ENCODE results near the gene SPG7.
"Not testable (repeated sequence)": the region's sequence is repeated elsewhere in the genome, so short reads cannot be mapped to it uniquely, and the experiment has no call there.

Gene SPG7

GRCh38 chr16:89565506-89566372 is 57.5 kb downstream of the SPG7 start:
- DNase-seq = no peak

DNA sequence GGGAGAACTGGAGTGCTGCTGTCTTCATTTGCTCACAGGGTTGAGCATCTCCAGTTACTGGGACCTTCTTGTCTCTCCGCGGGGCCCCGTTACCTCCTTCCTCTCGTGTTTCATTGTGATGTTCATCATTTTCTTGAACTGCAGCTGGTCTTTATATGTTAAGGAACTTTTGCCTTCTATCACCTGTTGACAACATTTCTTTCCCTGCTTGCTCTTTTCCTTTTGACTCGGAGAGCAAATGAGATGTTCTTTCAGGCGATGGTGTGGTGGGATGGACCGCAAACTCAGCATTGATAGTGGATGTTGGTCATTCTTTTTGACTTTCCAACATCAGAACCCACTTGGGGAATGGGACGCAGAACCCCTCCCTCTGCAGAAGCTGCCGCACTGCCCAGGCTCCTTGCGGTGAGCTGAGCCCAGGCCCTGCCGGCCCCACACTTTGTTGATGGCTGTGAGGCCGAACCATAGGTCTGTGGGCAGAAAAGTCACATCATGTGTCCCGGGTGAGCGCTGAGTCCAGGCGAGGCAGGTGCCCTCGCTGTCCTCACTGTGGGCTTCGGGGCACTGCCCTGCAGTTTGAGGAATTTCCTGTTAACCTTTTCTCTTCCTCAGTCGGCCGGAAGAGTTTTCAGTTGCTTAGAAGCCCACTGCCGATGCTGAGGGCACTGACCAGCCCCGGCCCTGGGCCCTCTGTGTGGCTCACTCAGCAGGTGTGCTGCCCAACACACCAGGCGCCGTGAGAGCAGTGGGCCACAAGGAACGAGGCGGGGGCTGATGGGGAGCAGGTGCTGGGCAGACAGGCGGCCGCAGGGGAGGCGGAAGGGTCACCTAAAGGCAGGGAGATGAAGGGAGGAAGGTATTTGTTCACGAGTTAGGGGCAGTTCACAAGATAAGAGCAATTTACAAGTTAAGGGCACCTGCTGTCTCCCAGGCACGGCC is 59.7 kb downstream of the SPG7 start:
- DNase-seq = no peak

- no peak for DNase-seq
Observed at GRCh38 chr16:89569506-89570341, 61.5 kb downstream of the SPG7 start.

- DNase-seq = no peak
Observed at GRCh38 chr16:89570342-89570923, 62.2 kb downstream of the SPG7 start.

- DNase-seq = not testable (repeated sequence)
Observed at GRCh38 chr16:89570983-89571598, 62.9 kb downstream of the SPG7 start.

GRCh38 chr16:89571636-89572035 is 63.4 kb downstream of the SPG7 start:
- DNase-seq = no peak

GRCh38 chr16:89572073-89572484 is 63.9 kb downstream of the SPG7 start:
- no peak for DNase-seq

- DNase-seq = no peak
Observed at GRCh38 chr16:89572485-89573205, 64.4 kb downstream of the SPG7 start.

DNA sequence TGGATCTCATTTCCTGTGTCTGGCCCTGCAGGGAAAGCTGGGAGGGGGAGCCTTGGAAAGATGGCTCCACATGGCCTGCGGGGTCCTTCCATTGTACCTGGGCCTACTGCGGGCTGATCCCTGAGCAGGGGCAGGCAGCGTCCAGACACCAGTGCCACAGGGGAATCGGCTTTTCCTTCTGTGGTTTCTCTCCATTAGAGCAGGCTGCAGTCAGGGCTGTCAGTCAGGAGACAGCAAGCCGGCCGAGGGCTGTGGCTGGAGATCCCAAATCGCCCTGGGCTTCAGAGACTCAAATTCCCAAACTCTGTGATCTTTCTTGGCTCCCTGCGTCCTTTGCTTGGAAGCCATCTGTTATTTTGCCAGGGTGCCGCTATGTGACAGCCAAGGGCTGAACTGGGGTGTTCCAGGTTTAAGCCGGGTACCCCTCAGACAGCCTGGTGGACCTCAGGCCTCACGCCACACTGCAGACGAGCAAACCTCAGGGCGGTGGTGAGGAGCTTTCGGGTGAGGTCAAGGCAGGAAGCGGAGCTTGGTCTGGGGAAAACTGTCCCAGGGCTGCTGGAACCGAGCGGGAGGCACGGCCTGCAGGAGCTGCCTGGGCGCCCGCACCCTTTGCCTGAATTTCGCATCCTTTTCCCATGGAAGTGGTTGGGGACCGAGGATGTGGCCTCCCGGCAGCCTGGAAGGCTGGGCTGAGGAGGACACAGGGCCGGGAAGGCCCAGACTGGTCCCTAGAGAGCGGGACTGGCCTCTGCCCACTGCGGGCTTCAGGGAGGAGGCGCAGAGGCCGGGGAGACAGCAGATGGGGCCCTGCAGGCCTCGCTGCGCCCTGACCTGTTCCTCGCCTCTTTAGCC is 65.8 kb downstream of the SPG7 start:
- no peak for DNase-seq

- DNase-seq = no peak
Observed at GRCh38 chr16:89574681-89575246, 66.6 kb downstream of the SPG7 start.

DNA sequence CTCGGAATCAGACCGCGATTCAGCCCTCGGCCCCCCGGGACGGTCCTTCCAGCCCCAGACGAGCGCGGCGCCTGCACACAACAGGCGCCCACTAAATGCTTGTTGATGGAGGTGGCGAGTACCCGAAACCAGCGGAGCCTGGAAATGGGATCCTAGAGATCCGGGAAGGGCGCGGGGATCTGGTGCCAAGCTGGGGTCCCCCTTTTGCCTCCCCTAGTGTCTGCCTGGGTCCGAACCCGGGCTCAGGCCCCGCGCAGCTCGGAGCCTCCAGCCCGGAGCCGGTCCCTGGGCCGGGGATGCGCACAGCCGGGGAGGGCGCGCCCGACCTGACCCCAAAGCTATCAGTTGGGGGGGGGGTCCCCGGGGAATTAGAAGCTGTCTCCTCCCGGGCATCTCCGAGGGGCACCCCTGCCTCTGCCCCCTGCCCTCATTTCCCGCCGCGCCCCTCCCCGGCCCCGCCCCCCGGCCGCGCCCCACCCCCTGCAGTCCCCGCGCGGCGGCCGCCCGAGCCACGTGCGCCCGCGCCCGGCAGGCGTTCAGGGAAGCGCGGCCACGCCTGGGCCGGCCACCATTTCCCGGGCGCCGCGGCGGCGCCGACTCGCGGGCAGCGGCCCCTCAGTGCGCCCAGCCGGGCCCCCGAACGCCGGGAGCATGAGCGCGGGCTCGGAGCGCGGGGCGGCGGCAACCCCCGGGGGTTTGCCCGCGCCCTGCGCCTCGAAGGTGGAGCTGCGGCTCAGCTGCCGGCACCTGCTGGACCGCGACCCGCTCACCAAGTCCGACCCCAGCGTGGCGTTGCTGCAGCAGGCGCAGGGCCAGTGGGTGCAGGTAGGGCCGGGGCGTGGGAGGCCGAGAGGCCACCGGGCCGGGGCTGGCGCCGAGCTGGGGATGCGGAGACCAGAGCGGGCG is 67.3 kb downstream of the SPG7 start, which contains the start of gene CPNE7:
Gene CPNE7 (plus strand): TSS at position 512 of the 906 bp plus-strand sequence. CDS start 140 bp downstream, at position 652.
- no peak for DNase-seq

GRCh38 chr16:89576153-89577054 is 68.2 kb downstream of the SPG7 start:
- DNase-seq = no peak

DNA sequence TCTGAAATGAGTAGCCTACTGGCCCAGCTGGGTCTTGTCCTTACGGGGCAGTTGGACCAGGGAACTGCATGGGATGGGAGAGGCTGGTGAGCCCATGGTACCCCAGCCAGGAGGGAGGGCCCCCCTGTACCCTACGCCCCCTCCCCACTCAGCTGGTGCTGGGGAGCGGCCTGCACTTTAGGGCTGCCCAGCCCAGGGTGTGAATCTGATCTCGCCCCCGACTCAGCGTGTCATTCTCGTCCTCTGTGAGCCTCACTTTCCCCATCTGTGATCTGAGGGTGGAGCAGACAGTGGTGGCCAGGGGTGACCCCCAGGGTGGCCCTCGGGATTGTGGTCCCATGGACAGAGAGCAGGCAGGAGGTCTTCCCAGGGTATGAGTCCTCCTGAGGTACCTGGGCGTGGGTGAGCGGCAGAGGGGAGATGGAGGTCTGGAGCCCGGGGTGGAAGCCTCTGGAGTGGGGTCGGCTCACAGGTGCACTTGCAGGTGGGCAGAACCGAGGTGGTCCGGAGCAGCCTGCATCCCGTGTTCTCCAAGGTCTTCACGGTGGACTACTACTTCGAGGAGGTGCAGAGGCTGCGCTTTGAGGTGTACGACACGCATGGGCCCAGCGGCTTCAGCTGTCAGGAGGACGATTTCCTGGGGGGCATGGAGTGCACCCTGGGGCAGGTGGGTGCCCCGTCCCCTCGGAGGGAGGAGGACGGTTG is 69.0 kb downstream of the SPG7 start:
- no peak for DNase-seq

DNA sequence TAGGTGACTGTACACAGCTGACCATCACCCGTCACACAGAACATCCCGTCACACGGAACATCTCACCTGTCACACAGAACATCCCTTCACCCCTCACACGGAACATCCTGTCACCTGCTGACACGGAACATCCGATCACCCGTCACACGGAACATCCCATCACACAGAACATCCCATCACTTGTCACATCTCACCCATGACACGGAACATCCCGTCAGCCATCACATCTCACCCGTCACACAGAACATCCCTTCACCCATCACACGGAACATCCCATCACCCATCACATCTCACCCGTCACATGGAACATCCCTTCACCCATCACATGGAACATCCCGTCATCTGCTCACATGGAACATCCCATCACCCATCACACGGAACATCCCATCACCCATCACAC is 71.1 kb downstream of the SPG7 start:
- no peak for DNase-seq

DNA sequence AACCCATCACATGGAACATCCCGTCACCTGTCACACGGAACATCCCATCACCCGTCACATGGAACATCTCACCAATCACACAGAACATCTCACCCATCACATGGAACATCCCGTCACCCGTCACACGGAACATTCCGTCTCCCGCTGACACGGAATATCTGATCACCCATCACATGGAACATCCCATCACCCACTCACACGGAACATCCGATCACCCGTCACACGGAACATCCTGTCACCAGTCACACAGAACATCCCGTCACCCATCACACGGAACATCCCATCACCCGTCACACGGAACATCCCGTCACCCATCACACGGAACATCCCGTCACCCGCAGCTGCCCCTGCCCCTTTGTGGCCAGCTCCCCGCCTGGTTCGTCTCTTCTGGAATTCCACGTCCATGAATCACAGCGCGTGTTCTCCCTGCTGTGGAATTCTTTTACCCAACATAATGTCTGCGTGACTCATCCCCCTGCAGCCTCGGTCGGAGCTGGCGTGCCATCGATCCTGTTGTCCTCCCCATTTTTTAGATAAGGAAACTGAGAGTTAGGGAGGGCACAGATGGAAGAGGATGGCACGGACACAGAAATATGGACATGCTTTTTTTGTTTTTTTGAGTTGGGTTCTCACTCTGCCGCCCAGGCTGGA is 73.0 kb downstream of the SPG7 start:
- DNase-seq = no peak

DNA sequence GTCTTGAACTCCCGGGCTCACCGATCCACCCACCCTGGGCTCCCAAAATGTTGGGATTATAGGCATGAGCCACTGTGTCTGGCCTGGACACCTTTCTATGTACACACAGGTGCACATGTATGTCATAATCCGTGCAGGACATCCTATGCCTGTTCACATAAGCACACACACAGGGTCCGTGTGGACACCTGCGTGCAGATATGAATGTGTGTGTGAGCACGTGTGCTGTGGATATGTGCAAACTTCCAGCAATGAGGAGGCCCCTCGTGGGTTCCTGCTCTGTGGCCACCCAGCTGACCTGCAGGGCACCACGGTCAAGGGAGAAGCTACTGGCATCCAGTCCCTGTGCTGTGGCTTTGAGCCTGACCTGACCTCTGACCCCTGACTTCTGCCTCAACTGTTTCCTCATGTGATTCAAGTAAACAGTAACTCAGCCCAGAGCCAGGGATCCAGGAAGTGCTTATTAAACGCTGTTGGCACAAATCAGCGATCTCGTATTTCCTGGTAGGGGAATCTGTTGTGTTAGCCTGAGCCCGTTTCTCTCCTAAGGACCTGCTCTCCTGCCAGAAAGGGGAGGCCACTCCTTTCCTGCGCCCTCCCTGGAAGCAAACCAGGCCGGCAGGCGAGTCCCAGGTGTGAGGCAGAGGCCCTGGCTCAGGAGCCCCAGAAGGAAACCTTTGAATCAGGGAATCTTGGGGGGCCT is 73.8 kb downstream of the SPG7 start:
- DNase-seq = no peak
